Neural progenitor cell (in vitro differentiated cells): Measurements from ENCODE around the gene FCN3.

ENCODE experiments used
- EZH2phosphoT487 ChIP-seq: fragments of 200-600 bp; sonication (generic); IDR thresholded peaks from 2 replicates; pipeline ENCODE4 v1.6.1; 2017; ENCODE audit warnings: antibody characterized with exemption
- TF ChIP-seq, protein P1 (sequence below): fragments of 200-600 bp; sonication (generic); IDR thresholded peaks from 2 replicates; pipeline ENCODE4 v1.5.1; 2017; ENCODE audit warnings: antibody characterized with exemption, mild to moderate bottlenecking

DNA sequence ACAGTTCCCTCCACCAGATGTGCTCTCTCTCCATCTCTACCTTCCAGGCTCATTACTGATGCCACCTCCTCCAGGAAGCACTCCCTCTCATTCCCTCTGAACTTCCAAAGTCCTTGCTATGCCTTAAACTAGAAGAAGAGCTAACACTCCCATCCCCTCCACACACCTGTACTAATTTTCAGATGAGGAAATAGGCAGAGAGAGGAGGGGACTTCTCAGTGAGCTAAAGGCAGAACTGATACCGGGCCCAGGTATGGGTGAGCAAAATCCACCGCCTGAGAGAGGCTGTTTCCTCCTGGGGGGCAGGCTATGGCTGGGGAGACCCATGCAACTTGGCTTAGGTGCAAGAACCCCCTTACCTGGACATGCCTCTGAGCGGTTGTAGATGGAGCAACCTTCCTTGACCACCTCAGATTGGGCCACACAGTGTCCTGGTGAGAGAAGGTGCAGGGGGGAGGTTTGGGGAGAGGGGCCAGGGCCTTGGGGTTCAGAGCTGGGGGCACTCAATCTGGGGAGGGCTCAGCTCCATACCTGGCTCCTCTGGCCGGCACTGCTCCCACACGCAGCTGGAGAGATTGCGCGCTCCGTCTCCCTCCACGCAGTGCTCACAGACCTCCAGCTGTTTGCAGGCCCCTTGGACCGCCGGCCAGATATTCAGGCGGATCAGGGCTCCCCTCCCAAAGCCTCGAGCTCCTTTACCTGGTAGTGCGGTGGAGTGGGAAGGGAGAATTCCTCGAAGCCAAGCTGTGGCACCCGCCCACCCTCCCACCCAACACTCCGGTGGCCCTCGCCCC, 7.5 kb upstream of the FCN3 start:
- TF ChIP-seq, protein P1, sequence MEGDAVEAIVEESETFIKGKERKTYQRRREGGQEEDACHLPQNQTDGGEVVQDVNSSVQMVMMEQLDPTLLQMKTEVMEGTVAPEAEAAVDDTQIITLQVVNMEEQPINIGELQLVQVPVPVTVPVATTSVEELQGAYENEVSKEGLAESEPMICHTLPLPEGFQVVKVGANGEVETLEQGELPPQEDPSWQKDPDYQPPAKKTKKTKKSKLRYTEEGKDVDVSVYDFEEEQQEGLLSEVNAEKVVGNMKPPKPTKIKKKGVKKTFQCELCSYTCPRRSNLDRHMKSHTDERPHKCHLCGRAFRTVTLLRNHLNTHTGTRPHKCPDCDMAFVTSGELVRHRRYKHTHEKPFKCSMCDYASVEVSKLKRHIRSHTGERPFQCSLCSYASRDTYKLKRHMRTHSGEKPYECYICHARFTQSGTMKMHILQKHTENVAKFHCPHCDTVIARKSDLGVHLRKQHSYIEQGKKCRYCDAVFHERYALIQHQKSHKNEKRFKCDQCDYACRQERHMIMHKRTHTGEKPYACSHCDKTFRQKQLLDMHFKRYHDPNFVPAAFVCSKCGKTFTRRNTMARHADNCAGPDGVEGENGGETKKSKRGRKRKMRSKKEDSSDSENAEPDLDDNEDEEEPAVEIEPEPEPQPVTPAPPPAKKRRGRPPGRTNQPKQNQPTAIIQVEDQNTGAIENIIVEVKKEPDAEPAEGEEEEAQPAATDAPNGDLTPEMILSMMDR = no peak
- TF ChIP-seq EZH2phosphoT487 = no peak
